ENCODE data around the gene PTPRD. TPM values are rescaled to one million over a fixed set of nuclear protein-coding genes. Genes with fewer than 3 reads are reported as not detected.

PTPRD gene
- 29.2 and 51.9 TPM in 2 replicates for total RNA-seq

GRCh38 chr9:10612641-10613398 lies at the start of gene PTPRD:
TSS of gene PTPRD (minus strand) at chr9:10613002.

Small RNAs within 50 kb of the gene (small RNA-seq; reads per million reads assigned to genes)
- gene AL135790.2 (not detected), gene RNU7-185P (not detected)

Measured in vein endothelial cell (primary cell).